Embryonic facial prominence (tissue), 1 donor: Measurements from ENCODE around the gene SLC45A3.
"Not testable (repeated sequence)": the region's sequence is repeated elsewhere in the genome, so short reads cannot be mapped to it uniquely, and the experiment has no call there.

Source experiments
- DNase-seq: peaks from one replicate; pipeline ENCODE4 v3.0.0-alpha.2; 2016; ENCODE audit errors: extremely low spot score

Gene SLC45A3, protein sequence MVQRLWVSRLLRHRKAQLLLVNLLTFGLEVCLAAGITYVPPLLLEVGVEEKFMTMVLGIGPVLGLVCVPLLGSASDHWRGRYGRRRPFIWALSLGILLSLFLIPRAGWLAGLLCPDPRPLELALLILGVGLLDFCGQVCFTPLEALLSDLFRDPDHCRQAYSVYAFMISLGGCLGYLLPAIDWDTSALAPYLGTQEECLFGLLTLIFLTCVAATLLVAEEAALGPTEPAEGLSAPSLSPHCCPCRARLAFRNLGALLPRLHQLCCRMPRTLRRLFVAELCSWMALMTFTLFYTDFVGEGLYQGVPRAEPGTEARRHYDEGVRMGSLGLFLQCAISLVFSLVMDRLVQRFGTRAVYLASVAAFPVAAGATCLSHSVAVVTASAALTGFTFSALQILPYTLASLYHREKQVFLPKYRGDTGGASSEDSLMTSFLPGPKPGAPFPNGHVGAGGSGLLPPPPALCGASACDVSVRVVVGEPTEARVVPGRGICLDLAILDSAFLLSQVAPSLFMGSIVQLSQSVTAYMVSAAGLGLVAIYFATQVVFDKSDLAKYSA

DNA sequence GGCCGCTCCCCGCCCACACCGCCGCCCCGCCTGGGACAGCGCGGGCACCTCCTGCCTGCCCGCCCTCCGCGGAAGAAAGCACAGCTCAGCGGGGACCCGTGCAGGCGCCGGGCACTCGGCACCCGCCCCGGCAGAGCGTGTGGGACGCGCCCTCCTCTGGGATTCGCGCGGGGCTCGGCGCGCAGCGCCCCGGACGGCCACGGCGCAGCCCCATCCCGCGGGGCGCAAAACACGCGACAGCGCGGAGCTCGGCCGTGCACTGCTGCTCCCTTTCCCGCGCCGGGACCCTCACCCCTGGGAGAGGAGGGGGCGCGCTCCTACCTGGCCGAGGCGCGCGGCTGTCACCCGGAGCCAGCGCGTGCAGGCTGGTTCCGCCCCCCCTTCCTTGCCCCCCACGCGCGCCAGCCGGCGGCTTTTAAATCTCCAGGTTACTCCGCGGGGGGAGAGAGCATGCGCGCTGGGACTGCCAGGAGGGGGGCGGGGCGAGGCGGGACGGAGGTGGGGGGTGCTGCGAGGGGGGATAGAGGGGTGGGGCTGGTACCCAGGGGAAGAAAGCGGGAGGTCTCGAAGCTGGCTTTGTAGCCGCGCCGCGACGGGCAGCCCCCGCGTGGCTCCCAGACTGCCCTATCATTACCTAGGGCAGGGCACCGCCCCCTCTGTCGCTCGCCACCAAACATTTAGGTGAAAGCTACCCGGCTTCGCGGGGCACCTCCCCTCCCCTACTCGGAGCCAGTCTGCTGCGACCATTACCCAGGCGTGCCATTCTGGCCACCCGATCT lies at the start of gene SLC45A3:
Gene SLC45A3, minus strand, starts transcription at position 437 of the 779 bp plus-strand sequence. CDS start 15,853 bp downstream, outside the sequence.
- DNase-seq, result no peak

DNA sequence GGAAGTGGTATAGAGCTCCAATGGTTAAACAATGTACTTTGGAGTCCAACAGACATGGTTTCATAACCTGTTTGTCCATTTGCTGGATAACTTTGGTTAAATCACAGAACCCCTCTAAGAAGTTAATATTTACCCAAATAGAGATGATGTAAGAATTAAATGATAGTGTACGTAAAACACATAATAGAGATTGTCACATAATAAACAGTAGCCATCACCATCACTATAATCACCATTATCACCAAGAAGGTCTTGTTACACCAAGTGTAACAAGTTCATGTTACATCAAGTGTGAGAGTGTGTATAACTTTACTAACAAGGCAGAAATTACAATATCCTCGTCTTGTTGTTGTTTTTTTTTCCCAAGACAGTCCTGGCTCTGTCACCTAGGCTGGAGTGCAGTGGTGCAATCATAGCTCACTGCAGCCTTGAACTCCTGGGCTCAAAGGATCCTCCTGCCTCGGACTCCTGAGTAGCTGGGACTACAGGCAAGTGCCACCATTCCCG lies 46.4 kb upstream of the SLC45A3 start:
- DNase-seq, result no peak

DNA sequence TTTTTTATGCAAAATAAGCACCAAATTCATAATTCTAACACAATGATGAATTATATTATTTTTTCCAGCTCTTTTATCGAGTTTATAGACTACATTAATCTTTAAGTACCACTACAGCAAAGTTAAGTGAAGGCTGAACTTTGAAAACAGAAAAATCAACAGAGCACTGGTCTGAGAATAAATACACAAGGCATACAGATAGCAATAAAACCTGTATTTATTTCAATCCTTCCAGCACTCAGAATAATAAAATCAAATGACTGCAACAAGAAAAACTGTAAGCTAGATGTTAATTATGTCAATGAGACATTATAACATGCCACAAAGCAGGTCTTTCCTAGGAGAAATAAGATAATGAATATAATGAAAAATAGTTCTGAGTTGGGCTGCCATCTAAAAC lies 45.2 kb upstream of the SLC45A3 start:
- no peak for DNase-seq

DNA sequence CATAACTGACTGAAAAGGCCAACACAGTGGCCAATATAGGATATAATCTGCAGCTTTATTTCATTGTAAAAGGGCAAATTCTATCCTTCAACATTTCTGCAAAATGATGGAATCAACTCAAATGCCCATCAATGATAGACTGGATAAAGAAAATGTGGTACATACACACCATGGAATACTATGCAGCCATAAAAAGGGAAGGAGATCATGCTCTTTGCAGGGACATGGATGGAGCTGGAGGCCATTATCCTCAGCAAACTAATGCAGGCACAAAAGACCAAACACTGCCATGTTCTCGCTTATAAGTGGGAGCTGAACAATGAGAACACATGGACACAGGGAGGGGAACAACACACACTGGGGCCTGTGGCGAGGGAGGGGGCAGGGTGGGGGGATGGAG lies 40.4 kb upstream of the SLC45A3 start:
- not testable (repeated sequence) for DNase-seq

DNA sequence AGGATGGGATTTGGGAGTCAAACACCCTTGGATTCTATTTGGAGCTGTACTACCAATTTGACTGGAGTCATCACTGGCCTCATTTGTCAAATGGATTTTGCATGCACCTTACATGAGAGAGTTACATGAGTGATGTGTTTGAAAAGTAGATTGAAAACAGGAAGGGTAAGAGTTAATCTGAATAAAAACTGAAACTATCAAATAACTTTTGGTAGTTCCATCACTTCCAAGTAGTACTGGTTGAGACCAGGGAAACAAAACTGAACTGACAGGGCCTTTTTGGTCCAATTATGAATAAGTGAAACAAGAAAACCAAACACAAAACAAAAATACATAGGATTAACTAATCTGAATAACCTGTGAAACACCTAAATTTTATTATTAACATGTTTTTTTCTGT lies 39.5 kb upstream of the SLC45A3 start:
- no peak for DNase-seq

DNA sequence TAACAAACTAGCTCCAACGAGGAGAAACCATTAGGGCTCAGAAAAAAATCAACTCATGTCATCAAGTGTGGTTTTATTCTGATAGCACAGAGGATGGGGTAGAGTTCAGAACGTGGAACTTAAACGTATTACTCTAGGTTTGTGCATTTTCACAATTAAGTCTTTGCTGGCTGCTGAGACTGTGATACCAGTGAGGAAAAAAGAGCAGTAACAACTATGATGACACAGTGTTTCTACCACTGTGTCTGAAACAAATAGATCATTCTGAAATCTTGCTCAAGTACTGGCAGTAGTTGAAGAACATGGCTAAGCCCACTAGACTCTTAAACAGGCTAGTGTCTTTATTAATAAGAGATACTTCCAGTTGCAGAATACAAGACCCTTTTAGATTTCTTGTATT lies 38.7 kb upstream of the SLC45A3 start:
- no peak for DNase-seq

DNA sequence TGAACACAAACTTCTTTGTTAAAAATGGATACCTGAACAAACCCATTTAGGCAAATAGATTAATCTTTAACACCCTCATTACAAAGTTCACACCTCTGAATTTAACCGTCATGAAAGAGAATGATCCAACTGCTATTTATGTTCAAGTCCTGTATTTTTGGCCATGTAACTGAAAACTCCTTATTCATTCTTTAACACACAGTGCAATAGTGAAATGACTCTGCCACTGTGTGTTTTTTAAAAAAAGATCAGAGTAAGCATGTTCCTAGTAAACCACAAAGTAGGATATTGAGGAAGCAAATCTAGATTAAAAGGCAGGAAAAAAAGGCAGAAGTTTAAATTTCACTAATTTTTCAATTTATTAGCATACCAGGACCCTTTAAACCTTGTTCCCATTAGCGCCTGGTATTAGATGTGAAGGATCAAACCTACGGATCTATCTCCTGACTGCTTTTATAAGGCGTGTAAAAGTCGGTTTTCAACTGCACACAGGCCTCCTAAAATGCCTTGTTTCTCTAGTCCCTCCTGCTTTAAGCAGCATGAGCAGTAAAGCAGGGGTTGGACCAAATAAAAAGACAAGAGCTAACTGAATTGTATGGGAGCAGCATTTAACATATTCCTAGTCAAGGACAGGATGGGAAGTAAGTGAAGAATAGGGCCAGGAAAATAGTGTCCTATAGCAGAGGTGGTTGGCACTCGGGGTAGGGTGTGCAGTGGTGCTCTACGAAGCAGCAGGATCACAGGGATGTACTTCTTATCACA lies 36.2 kb upstream of the SLC45A3 start:
- no peak for DNase-seq

DNA sequence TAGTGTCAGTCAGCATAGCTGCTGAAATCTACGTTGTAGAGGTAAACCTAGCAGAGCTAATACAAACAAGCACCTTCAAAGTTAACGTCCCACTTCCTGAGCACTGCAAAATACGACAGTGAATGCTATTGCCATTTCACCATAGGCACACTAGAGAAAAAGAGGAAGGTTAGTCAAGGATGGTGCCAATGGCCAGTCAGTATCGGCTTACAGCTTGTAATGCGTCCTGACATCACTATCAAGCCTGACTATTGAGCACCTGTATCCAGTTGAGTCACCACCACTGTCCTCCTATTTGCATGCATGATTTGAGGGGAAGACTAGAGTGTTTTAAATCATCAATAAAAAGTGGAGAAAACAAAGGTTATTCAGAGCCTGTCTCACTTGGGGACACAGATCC lies 35.3 kb upstream of the SLC45A3 start:
- no peak for DNase-seq

DNA sequence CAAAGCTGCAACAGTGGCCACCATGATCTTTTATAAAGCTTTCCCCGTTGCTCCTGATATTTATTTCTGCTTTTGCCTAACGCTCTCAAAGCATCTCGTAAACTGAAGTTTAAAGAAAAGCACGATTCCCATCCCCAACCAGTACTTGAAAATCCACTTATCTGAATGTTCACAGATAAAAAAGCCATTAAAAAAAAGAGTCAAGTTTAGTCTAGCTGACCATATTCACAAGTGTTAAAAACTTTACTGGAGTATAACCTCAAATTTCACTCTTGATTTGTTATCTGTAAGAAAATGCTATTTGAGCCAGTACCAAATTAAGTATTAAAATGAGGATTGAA lies 34.6 kb upstream of the SLC45A3 start:
- DNase-seq, result no peak

DNA sequence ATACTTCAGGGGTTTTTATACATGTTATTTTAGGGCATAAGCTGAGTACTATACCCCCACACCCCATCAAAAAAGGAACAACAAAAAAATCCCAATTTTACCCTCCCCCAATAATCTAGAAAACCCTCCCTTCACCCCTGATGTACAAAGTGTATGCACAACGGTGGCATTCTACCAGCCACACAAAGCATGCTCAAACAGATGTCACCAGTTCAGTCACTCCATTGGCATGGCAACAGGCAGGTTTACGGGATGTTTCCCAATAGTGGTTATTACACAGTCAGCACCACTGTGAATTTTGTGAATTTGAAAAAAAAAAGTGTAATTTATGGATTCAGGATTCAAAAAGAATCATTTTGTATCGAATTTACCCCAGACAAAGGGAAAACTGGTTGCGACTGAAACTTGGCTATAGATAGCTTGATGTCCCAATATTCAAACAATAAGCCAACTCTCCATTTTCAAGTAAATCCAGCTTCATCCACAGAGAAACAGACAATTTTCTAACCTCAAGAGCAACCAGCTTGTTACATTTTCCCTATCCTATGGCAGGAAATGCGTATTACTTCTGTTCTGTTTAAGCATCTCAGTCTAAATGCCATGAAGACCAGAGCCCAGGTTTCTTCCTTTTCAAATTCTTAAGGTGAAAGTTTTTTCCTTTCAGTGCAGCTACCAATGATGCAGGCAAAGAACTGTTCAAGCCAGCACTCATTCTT lies 34.0 kb upstream of the SLC45A3 start:
- no peak for DNase-seq

DNA sequence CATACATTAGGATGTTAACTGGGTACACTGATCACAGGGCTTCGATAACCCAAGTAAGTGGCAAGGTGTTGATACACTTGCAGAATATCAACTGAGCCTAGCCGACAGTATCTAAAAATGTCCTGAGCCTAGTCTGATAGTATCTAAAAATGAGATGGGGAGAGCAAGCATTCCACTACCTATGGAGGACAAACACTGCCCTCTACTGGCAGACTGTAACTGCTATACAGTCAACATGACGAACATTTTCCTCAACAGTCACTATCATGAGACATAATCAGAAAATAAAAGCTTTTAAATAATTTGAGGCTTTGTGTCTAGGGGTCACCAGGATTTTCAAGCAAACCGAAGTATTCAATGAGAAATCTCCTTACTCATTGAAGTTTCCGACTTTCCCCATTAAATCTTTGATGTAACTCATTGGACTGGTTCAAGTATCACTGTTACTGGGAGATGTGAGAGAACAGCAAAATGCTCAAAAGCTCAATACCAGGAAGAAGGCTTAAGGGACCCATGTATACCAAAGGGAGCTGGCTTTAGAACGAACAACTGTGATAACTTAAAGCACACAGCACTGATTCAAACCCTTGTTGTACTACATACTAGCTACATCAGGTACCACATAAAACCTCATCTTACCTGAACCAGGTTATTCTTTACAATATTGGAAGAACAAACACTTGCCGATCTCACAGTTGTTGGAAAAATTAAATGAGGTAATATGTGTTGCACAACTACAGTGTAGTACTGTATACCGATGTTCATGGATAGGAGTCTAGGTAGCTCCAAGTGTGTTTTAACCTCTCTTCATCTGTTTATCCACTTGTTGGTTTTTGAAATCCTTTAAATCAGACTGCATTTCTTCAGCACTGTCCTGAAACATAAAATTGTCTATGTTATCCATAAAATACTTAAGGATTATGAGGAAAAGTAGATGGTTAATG lies 31.1 kb upstream of the SLC45A3 start:
- DNase-seq, result peak; percentile 43

DNA sequence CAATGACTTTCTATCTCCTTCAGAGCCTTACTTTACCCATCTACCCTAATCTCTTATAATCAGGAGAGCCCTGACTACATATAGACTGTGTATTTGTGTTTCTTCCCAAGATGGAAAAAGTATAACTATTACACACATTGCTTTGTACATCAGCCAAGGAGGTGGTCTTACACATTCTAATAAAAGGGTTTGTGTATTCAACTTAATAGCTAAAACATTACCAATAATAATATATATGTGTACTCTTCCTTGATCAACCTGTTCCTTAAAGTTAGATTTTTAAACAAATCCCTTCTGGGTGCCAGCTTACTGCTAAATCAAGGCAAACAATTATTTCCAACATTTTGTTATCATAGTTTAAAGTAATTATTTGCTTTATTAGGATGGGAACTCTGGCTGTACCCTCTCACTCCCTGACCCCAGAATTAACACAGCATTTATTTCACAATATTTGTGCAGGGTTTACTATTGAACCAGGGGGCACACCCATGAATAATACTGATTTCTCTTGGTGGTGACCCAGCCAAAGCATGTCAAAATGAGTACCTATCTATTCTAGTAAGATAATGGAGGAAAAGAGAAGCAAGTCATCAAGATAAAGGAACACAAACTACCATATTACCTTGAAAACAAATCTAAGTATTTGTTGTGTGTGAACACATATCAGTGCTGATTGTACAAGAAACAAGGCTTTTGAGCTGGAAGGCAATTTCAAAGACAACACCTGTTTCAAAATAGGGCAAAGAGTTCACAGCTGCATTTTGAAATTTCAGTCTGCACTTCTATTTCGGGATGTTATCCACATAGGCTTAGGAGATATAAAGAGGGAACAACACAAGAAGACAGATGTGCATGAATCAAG lies 30.1 kb upstream of the SLC45A3 start:
- no peak for DNase-seq

DNA sequence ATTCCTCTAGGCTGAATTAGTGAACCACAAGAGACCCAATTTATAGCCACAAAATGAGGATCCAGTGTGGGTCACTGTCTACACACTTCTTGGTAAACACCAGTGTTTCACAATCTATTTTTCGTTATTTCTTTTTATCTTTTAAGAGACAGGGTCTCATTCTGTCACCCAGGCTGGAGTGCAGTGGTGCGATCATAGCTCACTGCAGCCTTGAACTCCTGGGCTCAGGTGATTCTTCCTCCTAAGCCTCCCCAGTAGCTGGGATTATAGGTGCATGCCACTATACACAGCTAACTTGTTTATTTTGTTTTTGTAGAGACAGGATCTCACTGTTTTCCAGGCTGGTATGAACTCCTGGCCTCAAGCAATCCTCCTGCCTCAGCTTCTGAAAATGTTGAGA lies 29.3 kb upstream of the SLC45A3 start:
- no peak for DNase-seq

DNA sequence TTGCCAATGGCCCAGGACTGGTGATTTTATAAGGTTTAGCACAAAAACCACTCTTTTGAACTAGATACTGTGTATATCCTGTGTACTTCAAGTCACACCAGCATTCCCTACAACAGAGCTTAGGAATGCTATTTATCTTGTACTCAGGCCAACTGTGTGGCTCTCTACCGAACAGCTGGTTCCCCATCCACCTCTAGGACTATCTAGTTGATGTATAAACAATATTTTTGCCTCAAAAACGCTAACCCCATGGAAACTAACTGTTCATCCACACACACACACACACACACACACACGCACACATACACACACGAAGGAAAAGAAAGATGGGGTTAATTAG lies 28.7 kb upstream of the SLC45A3 start:
- DNase-seq, result no peak

DNA sequence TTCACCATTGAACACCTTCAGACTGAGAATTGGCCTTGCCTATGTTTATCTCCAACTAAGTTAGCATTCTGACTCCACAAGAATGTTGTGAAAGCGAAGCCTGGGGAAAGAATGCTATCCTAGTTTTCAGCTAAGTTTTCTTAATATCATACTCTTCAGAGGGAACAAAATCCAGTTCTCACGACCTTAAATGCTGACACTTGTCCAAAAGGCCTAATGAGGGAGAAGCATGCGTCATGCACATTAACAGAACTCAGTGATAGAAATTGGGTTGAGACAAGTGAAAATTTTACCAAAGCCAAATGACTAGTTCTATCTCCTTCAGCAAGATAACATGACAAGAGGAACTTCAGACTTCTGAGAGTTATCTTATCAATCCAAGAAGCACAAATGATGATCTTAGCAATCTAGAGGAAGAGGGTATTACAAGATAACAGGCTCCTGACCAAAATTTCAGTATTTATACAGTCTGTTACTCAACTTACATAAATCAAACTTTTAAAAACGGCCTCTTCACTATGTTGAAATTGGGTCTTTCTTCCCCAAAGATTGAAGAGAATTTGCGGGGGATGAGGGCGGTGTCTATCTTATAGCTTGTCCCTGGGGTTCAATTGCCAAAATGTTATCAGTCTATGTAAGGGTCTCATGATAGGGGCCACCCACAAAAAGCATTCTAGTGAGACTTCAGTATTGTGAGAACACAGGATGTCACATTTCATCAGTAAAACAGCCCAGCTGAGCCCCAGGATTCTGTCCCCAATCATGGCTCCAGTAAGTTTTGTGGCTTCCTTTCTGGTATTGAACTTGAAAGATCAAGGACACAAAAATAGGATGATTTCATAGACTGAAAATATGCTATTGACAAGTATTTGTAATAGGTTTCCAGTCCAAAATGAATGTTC lies 26.5 kb upstream of the SLC45A3 start:
- no peak for DNase-seq

DNA sequence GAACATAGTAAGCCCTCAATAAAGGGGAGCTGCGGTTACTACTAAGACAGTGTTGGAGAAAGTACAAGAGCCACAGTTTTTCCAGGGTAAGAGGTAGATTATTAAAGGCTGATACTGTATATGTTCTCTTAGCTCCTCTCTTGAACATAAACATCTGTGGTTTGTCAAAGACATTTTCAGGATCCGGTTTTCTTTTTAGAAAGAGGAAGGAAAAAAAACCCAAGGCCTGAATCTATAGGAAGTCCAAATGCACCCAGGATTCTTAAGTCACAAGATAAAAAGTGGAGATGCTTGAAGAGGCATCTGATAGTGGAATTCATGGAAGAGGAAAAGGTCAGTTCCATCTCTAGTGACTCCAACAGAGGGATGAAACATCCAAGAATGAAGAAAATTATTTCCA lies 24.6 kb upstream of the SLC45A3 start:
- no peak for DNase-seq

DNA sequence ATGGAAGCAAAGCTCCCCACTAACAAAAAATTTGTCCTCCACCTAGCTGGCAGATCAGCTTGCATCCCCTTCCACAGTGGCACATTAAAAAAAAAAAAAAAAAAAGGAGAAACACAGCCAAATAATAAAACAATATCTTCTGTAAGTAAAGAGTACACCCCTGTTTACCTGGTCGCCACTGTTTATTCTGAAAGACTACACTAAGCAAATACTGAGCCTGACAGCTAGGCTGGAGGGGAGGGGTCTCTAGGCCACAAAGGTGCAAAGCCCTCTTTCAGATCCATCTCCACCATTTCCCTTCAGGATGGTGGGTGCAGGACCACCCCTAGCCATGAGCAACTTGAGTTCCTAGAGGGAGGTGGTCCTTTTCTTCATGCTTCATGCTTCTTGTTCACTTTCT lies 22.8 kb upstream of the SLC45A3 start:
- DNase-seq, result no peak

DNA sequence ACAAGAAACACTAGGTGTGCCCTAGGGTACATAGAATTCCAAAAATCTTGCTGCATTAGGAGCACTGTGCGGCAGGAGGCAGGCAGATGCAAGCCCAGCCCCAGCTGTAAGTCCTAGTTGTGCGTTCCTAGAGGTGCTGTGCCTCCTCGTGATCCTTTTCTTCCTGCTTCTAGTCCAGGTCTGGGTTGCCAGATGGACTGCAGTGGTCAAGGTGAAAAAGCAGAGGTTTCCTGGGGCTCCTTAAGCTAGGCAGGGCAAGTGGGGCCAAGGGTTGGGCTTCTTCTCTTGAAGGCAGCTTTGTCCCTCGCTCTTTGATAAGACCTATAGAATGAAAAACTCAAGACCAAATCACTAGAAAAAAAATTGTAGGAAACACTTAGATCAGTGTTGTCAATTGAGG lies 21.6 kb upstream of the SLC45A3 start:
- no peak for DNase-seq
